HG02840 (cell line): ENCODE measurements around the gene GAS2.
"Not testable (repeated sequence)": the region's sequence is repeated elsewhere in the genome, so short reads cannot be mapped to it uniquely, and the experiment has no call there.

Source experiments
- ATAC-seq: cut with Tn5 transposase; IDR thresholded peaks from one replicate; pipeline ENCODE4 v1.9.1; 2021; ENCODE audit warnings: mild to moderate bottlenecking, moderate library complexity, moderate number of reproducible peaks; ENCODE audit not compliant: unreplicated experiment, low FRiP score

GAS2 gene

GRCh38 chr11:22666325-22666687 lies at the start of gene GAS2:
GAS2 (plus strand) TSS chr11:22666611; CDS start chr11:22674870, 8,259 bp downstream.
- ATAC-seq, result peak; percentile 5

GRCh38 chr11:22617868-22618267 lies 48.5 kb upstream of the GAS2 start:
- no peak for ATAC-seq

- ATAC-seq, result peak; percentile 49
Measured at GRCh38 chr11:22624742-22625447, 41.5 kb upstream of the GAS2 start.

- peak; percentile 98 for ATAC-seq
Measured at GRCh38 chr11:22625448-22626287, 40.7 kb upstream of the GAS2 start, which contains the start of gene FANCF. FANCF (minus strand) TSS chr11:22625823; CDS start chr11:22625810, 13 bp downstream.

GRCh38 chr11:22626573-22627239 lies 39.7 kb upstream of the GAS2 start:
- no peak for ATAC-seq

- no peak for ATAC-seq
Measured at GRCh38 chr11:22627421-22627820, 39.0 kb upstream of the GAS2 start.

GRCh38 chr11:22633354-22633902 lies 33.0 kb upstream of the GAS2 start:
- no peak for ATAC-seq

- no peak for ATAC-seq
Measured at GRCh38 chr11:22634897-22635629, 31.3 kb upstream of the GAS2 start.

- ATAC-seq, result no peak
Measured at GRCh38 chr11:22635689-22636088, 30.7 kb upstream of the GAS2 start.

GRCh38 chr11:22640862-22641261 lies 25.5 kb upstream of the GAS2 start:
- ATAC-seq, result no peak

GRCh38 chr11:22641559-22641958 lies 24.9 kb upstream of the GAS2 start:
- no peak for ATAC-seq

- not testable (repeated sequence) for ATAC-seq
Measured at GRCh38 chr11:22652346-22652745, 14.1 kb upstream of the GAS2 start.

GRCh38 chr11:22656130-22656529 lies 10.3 kb upstream of the GAS2 start:
- ATAC-seq, result no peak

- ATAC-seq, result peak; percentile 96
Measured at GRCh38 chr11:22657101-22657694, 9.2 kb upstream of the GAS2 start.

- no peak for ATAC-seq
Measured at GRCh38 chr11:22659783-22660182, 6.6 kb upstream of the GAS2 start.

- ATAC-seq, result peak; percentile 47
Measured at GRCh38 chr11:22666688-22667439, 453 bp downstream of the GAS2 start.

GRCh38 chr11:22668005-22668796 lies 1.8 kb downstream of the GAS2 start:
- ATAC-seq, result peak; percentile 28

GRCh38 chr11:22669368-22669767 lies 3.0 kb downstream of the GAS2 start:
- no peak for ATAC-seq
